Amniotic epithelial cell (primary cell): Measurements from ENCODE around the gene GRID1.
"Not testable (repeated sequence)": the region's sequence is repeated elsewhere in the genome, so short reads cannot be mapped to it uniquely, and the experiment has no call there.

Experiments
- DNase-seq: peaks from one replicate; pipeline ENCODE4 v3.0.0-alpha.2; 2010; ENCODE audit warnings: low read depth

GRID1 gene

DNA sequence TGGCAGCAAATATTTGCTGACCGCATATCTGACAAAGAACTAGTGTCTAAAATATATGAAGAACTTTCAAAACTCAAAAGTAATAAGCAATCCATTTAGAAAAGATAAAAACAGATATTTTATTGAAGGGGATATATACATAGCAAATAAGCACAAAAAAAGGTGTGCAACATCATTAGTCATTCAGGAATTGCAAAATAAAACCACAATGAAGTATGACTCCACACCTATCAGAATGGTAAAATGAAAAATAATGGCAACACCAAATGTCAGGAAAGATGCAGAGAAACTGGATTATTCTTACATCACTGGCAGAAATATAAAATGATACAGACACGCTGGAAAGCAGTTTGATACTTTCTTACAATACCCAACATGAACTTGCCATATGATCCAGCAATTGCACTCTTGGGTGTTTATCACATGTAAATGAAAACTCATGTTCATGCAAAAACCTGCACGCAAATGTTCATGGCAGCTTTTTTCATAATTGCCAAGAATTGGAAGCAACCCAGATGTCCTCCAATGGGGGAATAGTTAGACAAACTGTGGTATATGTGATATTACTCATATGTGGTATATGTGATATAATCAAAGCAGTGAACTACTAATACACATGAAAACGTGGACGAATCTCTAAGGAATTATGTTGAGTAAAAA lies 645.5 kb downstream of the GRID1 start:
- DNase-seq: no peak

DNA sequence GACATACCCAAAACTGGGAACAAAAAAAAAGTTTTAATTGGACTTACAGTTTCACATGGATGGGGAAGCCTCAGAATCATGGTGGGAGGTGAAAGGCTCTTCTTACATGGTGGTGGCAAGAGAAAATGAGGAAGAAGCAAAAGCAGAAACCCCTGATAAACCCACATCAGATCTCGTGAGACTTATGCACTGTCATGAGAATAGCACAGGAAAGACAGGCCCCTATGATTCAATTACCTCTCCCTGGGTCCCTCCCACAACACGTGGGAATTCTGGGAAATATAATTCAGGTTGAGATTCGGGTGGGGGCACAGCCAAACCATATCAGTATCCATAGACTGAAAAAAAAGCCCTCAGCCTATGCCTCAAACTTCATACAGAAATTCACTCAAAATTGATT lies 647.2 kb downstream of the GRID1 start:
- no peak for DNase-seq

GRCh38 chr10:85713885-85714284 lies 652.7 kb downstream of the GRID1 start:
- DNase-seq: no peak

GRCh38 chr10:85702768-85703167 lies 663.8 kb downstream of the GRID1 start:
- DNase-seq: no peak

DNA sequence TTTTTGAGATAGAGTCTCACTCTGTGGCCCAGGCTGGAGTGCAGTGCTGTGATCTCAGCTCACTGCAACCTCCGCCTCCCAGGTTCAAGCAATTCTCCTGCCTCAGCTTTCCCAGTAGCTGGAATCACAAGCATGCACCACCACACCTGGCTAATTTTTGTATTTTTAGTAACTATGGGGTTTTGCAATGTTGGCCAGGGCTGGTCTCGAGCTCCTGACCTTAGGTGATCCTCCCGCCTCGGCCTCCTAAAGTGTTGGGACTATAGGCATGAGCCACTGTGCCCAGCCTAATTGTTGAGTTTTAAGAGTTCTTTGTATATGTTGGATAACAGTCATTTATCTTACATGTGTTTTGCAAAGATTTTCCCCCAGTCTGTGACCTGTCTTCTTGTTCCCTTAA lies 667.5 kb downstream of the GRID1 start:
- not testable (repeated sequence) for DNase-seq

- no peak for DNase-seq
Measured at GRCh38 chr10:85696893-85697292, 669.7 kb downstream of the GRID1 start.

DNA sequence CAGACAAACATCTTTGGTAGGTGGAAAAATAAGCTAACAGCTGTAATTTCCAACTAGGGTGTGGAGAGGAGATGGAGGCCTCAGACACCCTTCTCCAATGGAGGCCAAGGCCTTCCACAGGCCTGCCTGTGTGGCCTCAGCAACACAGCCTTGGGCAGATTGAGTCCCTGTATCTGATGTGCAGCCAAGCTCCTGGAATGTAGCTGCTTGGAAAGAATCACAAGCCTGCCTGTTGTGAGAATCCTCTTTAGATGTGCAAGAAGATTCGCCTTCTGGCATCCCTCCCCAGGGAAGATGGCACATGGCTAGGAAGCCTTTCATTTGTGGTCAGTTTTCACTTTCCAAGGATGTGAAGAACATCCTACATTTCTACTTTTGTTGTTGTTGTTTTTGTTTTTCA lies 684.0 kb downstream of the GRID1 start:
- DNase-seq: no peak

DNA sequence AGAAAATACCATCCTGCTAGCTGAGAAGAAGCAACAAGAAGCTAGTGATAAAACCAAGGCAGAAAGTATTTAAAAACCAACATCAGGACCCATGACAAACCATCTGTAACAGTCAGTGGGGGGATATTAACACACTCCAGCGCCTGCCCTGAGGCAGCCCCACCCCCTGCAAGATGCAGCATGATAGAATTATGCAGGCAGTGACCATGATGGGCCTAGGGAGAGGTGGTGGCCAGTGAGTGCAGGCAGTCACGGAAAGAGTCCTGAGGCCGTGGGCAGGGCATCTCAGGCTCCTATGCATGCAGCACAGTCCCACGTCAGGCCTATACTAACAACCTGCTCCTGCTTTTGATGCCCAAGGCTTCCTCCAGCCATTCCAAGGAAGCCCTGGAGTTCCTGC lies 686.9 kb downstream of the GRID1 start:
- no peak for DNase-seq

- DNase-seq: no peak
Measured at GRCh38 chr10:85679061-85679460, 687.5 kb downstream of the GRID1 start.

DNA sequence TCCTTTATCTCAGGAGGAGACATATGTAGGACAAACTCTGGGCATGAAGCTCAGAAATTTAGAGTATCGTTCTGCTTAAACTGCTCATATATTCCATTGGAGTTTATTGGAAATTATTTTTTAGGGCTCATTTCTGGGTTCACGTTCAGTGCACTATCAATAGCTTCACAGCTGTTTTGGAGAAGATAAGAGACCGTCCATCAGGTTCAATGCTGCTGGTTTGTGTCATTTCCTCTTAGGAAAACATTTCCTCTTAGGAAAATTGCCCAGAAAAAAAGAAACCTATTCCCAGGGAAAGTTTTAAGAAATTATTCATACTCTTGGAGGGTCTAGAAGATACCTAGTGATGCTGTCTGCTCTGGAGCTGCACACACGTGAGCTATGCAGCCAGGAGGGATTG lies 691.7 kb downstream of the GRID1 start:
- no peak for DNase-seq

GRCh38 chr10:85673270-85673669 lies 693.3 kb downstream of the GRID1 start:
- no peak for DNase-seq

DNA sequence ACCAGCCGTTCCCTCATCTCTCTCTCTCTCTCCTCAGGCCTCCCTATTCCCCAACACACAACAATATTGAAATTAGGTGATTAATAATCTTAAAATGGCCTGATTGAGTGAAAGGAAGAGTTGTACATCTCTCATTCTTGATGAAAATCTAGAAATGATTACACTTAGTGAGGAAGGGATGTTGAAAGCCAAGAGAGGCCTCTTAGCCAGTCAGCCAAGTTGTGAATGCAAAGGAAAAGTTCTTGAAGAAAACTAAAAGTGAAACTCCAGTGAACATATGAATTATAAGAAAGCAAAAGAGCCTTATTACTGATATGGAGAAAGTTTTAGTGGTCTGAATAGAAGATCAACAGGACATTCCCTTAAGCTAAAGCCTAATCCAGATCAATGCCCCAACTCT lies 695.1 kb downstream of the GRID1 start:
- DNase-seq: no peak

DNA sequence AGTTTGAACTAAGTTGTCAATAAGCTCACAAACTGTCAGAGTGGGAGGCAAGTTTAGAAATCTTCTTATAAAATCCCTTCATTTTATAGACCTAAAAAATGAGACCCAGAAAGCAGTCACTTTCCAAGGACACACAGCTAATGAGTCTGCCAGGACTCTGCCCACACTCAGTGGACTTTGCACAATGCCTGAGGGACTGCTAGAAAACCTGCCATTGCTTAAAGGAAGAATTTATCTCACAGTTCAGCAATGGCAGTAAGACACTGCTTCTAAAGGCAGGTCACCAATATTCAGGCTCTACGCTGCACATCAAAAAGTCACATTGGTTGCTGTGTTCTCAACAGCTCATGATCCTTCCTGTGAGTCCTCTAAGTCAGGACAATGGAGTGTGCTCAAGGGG lies 698.1 kb downstream of the GRID1 start:
- no peak for DNase-seq

DNA sequence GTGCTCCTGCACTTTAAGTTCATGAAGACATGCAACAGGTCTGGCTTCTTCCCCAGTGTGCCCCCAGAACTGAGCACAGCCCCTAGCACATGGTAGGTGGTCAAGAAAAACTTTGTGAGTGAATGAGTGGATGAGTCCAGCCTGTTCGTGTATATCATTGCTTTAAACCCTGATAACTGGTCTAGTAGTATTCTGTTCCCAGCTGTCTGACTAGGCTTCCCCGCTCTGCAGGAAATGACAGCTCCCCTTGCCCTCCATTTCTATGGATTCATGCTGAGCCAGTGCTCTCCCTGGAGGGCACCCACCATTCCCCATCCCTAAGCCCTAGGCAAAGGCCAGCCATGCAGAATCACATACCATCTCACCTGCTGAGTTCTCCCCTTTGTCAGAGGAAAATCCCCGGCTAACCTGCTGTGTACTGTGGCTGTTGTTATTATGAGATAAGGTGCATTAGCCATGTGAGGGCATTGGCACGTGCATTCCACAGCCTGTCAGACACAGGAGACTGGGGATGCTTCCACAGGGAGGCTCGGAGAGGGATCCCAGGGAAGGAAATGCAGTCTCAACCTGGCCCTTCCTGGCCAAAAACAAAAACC lies 698.9 kb downstream of the GRID1 start:
- DNase-seq: no peak

- no peak for DNase-seq
Measured at GRCh38 chr10:85666987-85667386, 699.6 kb downstream of the GRID1 start.

DNA sequence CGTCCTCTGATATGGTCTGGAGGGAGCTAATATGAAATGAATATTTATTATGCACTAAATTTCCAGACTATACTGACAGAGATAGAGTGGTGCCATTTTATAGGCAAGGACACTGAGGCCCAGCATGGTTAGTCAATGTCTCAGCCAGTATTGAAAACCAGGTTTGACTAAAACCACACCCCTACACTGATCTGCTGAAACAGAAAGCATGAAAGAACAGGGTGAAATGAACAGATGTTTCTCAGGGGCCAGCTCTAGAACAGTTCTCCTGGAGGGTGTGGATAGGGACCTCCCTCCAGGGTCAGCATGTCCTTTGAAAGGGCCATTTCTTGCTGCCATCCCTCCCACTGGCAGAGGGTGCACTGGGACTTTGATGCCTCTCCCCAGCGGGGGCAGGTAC lies 700.5 kb downstream of the GRID1 start:
- DNase-seq: no peak

GRCh38 chr10:85665681-85666080 lies 700.9 kb downstream of the GRID1 start:
- DNase-seq: no peak

DNA sequence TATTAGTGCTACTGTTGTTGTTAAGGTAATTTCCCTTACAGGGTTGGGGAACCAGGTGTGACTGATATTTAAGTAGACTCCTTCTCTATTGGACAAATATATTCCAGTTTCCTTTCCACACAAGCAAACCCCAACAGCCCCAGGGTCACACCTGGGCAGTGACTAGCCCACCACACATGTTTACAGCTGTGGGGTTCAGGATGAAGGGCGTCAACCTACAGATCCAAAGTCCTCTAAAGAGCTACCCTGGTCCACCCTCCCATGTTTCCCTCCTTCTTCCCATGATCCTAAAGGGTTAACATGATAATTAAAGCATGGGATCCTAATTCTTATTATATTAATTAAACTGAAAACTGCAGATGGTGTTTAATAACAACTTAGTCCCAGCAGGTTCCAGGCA lies 701.5 kb downstream of the GRID1 start:
- DNase-seq: no peak

DNA sequence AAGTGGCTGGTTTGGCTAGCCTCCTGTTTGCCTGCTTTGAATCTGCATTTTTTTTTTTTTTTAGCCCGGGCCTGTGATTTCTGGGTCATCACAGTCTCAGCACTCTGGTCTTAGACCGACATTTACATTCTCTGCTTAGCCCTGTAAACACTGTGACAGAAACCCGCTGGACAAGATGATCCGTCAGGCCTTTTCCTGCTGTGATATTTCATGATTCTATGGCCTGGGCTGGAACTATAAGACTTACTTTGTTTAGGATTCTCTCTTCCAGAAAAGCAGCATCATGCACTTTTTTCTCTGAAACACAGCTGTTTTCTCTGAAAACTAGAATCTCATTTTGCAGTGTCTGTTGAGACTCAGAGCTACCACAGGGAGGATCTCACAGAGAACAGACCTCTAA lies 705.5 kb downstream of the GRID1 start:
- no peak for DNase-seq

DNA sequence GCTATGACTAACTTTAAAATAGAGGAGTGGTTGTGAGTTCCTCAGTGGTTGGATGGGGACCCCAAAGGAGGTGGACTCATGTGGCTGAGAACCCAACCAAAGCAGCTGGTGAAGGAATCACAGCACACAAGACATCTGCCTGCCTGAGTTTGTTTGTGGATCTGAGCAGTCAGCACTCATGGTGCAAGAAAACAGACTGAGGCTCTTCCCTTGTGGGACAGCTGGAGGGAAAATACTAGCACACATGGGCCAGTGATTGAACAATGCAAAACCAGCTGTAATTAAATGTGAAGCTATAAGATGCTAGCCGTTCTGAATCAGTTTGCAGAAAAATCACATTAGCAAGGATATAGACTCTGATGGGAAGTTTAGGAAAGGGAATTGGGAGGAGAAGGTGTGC lies 707.3 kb downstream of the GRID1 start:
- DNase-seq: no peak

DNA sequence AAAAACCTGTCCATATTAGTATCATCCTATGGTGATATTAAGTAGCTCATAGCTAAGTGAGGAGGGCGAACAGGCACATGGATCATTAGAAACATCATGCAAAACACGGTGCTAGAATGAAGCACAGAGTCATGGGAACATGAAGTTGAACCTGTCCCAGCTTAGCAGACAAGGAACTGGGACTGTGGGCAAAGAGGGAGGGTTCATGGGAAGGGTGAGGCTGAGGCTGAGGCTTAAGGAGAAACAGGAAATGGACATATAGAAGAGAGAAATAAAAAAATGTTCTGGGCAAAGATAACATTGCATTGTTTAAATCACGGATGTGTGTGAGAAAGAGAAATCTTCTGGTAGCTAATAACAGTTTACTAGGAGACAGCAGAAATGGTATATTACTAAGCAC lies 708.1 kb downstream of the GRID1 start:
- no peak for DNase-seq

- no peak for DNase-seq
Measured at GRCh38 chr10:85657476-85658113, 709.0 kb downstream of the GRID1 start.

- DNase-seq: no peak
Measured at GRCh38 chr10:85655411-85655810, 711.2 kb downstream of the GRID1 start.

DNA sequence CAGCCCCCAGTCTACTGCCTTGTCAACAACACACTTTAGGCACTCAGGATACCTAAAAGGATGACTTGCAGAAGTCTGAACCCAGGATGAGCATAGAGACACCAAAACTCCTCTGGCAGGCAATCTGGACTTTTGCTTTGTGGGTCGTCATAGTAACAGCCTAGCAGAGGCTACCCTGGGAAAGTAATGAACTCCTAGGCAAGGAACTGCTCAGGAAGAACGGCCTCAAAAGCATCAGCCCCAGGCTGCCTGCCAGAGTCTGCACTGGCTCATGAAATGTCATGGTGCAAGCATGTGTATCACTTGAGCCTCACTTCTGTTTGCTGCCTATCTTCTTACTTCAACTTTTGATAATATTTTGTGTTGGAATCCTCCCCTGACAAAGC lies 715.1 kb downstream of the GRID1 start:
- DNase-seq: no peak
